Esophagus muscularis mucosa (tissue), 3 donors: ENCODE results near the gene MBTPS1.

Experiments used
- POLR2A ChIP-seq: fragments of 450-650 bp; IDR thresholded peaks from one replicate; pipeline ENCODE4 v1.6.1; 2017; ENCODE audit warnings: antibody characterized with exemption, moderate library complexity, mild to moderate bottlenecking, low read depth
- POLR2AphosphoS5 ChIP-seq, 2 donors: sonication (generic); formaldehyde crosslinking; IDR thresholded peaks; one replicate each; pipeline ENCODE4 v1.6.1; 2017; ENCODE audit warnings: antibody characterized with exemption in 2 of 2
- TF ChIP-seq, protein P1 (sequence below), 3 experiments: fragments of 200-600 bp in 2 of 3; fragments of 450-650 bp in 1 of 3; sonication (generic) in 2 of 3; IDR thresholded peaks; one replicate each; pipeline ENCODE4 v1.5.1; 2017 to 2019; ENCODE audit warnings: antibody characterized with exemption in 3 of 3, mild to moderate bottlenecking in 2 of 3, moderate library complexity in 1 of 3

DNA sequence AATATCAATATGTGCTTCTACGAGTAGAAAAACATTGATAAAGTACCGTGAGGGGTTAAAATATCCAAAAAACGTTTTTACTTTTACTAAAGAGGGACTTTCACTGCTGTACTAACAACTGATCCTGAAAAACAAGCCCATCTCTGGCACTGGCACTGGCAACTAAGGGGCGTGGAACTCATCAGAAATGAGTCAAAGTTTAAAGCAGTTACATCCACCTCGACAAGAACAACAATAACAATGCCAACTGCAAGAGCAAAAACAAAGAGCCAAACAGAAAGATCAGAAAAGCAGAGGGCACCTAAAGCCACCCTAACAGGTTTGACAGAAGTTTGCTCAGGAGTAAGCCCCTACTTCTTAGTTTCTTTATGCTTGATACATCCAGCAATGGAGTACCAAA is 13.1 kb downstream of the MBTPS1 start:
- TF ChIP-seq, protein P1, sequence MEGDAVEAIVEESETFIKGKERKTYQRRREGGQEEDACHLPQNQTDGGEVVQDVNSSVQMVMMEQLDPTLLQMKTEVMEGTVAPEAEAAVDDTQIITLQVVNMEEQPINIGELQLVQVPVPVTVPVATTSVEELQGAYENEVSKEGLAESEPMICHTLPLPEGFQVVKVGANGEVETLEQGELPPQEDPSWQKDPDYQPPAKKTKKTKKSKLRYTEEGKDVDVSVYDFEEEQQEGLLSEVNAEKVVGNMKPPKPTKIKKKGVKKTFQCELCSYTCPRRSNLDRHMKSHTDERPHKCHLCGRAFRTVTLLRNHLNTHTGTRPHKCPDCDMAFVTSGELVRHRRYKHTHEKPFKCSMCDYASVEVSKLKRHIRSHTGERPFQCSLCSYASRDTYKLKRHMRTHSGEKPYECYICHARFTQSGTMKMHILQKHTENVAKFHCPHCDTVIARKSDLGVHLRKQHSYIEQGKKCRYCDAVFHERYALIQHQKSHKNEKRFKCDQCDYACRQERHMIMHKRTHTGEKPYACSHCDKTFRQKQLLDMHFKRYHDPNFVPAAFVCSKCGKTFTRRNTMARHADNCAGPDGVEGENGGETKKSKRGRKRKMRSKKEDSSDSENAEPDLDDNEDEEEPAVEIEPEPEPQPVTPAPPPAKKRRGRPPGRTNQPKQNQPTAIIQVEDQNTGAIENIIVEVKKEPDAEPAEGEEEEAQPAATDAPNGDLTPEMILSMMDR (IDR thresholded peaks at IDR 0.05) = no peak
- TF ChIP-seq POLR2AphosphoS5 (IDR thresholded peaks at IDR 0.05) (no peak), POLR2A (no peak)
